Ishikawa (cell line): ENCODE results near the gene CADM2.

Source experiments
- CEBPB ChIP-seq: IDR thresholded peaks from 2 replicates; pipeline ENCODE4 v1.6.1; 2012
- CREB1 ChIP-seq: IDR thresholded peaks from 2 replicates; pipeline ENCODE4 v1.6.1; 2012; ENCODE audit warnings: low read depth
- EGR1 ChIP-seq: IDR thresholded peaks from 2 replicates; pipeline ENCODE4 v1.6.1; 2012
- EP300 ChIP-seq: IDR thresholded peaks from 2 replicates; pipeline ENCODE4 v1.6.1; 2012; ENCODE audit warnings: borderline replicate concordance
- FOXM1 ChIP-seq: IDR thresholded peaks from 2 replicates; pipeline ENCODE4 v1.6.1; 2012; ENCODE audit warnings: low read depth, borderline replicate concordance
- NFIC ChIP-seq: IDR thresholded peaks from 2 replicates; pipeline ENCODE4 v1.6.1; 2012
- RAD21 ChIP-seq: IDR thresholded peaks from 2 replicates; pipeline ENCODE4 v1.6.1; 2012; ENCODE audit warnings: low read depth
- TAF1 ChIP-seq: IDR thresholded peaks from 2 replicates; pipeline ENCODE4 v1.6.1; 2012; ENCODE audit warnings: low read depth, mild to moderate bottlenecking
- TCF12 ChIP-seq: IDR thresholded peaks from 2 replicates; pipeline ENCODE4 v1.6.1; 2012; ENCODE audit warnings: low read depth
- TEAD4 ChIP-seq: IDR thresholded peaks from 2 replicates; pipeline ENCODE4 v1.6.1; 2012
- YY1 ChIP-seq: IDR thresholded peaks from 2 replicates; pipeline ENCODE4 v1.6.1; 2012; ENCODE audit warnings: low read depth
- ZBTB7A ChIP-seq: IDR thresholded peaks from 2 replicates; pipeline ENCODE4 v1.6.1; 2012; ENCODE audit warnings: low read depth
- TF ChIP-seq, protein P1 (sequence below): IDR thresholded peaks from 2 replicates; pipeline ENCODE4 v1.6.1; 2012; ENCODE audit warnings: low read depth, mild to moderate bottlenecking
- TF ChIP-seq, protein P2 (sequence below): IDR thresholded peaks from 2 replicates; pipeline ENCODE4 v1.6.1; 2012
- TF ChIP-seq, protein P3 (sequence below): IDR thresholded peaks from 2 replicates; pipeline ENCODE4 v1.6.1; 2012

Gene CADM2

DNA sequence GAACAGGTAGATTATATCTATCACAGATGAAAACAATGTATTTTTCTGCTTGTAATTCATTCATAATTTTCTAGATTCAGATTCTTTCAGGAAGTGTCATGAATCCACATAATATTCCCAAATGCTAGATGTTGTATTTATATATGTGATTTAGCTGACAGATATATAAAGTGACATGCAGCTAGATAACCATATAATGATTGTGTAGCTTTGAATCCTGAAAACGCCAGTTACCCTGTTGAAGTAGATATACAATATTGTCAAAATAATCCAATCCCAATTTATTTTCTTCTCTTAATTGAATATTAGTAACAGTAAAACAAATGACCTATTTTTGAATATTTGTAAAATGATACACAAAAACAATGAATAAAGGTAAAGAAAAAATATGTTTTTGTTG lies 738.4 kb downstream of the CADM2 start:
- TF ChIP-seq YY1 (no peak), CREB1 (no peak), EP300 (no peak), TCF12 (no peak), ZBTB7A (no peak), TAF1 (no peak), TEAD4 (no peak), EGR1 (no peak)
- TF ChIP-seq, protein P1, sequence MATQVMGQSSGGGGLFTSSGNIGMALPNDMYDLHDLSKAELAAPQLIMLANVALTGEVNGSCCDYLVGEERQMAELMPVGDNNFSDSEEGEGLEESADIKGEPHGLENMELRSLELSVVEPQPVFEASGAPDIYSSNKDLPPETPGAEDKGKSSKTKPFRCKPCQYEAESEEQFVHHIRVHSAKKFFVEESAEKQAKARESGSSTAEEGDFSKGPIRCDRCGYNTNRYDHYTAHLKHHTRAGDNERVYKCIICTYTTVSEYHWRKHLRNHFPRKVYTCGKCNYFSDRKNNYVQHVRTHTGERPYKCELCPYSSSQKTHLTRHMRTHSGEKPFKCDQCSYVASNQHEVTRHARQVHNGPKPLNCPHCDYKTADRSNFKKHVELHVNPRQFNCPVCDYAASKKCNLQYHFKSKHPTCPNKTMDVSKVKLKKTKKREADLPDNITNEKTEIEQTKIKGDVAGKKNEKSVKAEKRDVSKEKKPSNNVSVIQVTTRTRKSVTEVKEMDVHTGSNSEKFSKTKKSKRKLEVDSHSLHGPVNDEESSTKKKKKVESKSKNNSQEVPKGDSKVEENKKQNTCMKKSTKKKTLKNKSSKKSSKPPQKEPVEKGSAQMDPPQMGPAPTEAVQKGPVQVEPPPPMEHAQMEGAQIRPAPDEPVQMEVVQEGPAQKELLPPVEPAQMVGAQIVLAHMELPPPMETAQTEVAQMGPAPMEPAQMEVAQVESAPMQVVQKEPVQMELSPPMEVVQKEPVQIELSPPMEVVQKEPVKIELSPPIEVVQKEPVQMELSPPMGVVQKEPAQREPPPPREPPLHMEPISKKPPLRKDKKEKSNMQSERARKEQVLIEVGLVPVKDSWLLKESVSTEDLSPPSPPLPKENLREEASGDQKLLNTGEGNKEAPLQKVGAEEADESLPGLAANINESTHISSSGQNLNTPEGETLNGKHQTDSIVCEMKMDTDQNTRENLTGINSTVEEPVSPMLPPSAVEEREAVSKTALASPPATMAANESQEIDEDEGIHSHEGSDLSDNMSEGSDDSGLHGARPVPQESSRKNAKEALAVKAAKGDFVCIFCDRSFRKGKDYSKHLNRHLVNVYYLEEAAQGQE, result no peak
- TF ChIP-seq, protein P2, sequence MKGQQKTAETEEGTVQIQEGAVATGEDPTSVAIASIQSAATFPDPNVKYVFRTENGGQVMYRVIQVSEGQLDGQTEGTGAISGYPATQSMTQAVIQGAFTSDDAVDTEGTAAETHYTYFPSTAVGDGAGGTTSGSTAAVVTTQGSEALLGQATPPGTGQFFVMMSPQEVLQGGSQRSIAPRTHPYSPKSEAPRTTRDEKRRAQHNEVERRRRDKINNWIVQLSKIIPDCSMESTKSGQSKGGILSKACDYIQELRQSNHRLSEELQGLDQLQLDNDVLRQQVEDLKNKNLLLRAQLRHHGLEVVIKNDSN, result no peak

GRCh38 chr3:85706130-85706529 lies 747.3 kb downstream of the CADM2 start:
- TF ChIP-seq ZBTB7A, result no peak
- no peak for TF ChIP-seq YY1
- TF ChIP-seq, protein P1, result no peak
- TF ChIP-seq EGR1, result no peak
- no peak for TF ChIP-seq RAD21
- TF ChIP-seq TCF12, result no peak
- no peak for TF ChIP-seq CREB1
- no peak for TF ChIP-seq TAF1
- TF ChIP-seq FOXM1, result no peak
- TF ChIP-seq EP300, result no peak
- TF ChIP-seq, protein P2, result no peak
- no peak for TF ChIP-seq TEAD4

DNA sequence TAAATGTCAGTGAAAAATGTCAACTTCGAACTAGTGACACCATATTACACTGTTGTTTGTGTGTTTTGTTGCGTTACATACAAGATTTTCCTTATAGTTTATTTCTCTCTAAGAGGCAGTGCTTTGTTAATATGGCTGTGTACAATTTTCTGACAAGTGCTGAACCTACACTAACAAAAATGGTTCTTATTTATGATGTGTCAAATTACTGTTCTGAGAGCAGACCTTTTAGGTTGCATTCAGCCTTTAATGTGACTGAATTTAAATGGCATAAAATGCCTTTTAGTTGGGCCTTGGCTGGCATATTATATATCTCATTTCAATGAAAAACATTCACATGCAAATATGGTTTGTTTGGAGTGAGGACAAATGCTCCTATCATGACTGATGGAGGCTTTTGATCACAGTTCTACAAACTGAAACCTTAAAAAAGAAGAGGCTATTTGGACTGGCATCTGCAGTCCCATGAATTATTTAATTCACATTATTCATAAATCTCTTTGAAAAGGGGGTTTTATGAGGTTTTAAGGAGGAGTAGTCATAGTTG lies 750.6 kb downstream of the CADM2 start:
- TF ChIP-seq RAD21, result no peak
- no peak for TF ChIP-seq TCF12
- TF ChIP-seq, protein P2, result no peak
- TF ChIP-seq CEBPB, result no peak
- TF ChIP-seq, protein P1, result no peak
- TF ChIP-seq ZBTB7A, result no peak

GRCh38 chr3:85710490-85710889 lies 751.7 kb downstream of the CADM2 start:
- TF ChIP-seq, protein P3, sequence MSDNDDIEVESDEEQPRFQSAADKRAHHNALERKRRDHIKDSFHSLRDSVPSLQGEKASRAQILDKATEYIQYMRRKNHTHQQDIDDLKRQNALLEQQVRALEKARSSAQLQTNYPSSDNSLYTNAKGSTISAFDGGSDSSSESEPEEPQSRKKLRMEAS, result no peak
- no peak for TF ChIP-seq FOXM1
- TF ChIP-seq TAF1, result no peak
- no peak for TF ChIP-seq CEBPB
- TF ChIP-seq TEAD4, result no peak
- TF ChIP-seq RAD21, result no peak
- TF ChIP-seq YY1, result no peak
- TF ChIP-seq ZBTB7A, result no peak
- no peak for TF ChIP-seq TCF12
- TF ChIP-seq, protein P2, result no peak
- TF ChIP-seq EGR1, result no peak
- TF ChIP-seq NFIC, result no peak
- TF ChIP-seq EP300, result no peak
- no peak for TF ChIP-seq CREB1
- TF ChIP-seq, protein P1, result no peak
